Measurements from ENCODE around the gene FGFR1OP2. TPM values are rescaled to one million over a fixed set of nuclear protein-coding genes. Genes with fewer than 3 reads are reported as not detected.

The FGFR1OP2 gene
- total RNA-seq, 4 donors from 2014 or later, result 63.8 to 114 (median 87.0) TPM

DNA sequence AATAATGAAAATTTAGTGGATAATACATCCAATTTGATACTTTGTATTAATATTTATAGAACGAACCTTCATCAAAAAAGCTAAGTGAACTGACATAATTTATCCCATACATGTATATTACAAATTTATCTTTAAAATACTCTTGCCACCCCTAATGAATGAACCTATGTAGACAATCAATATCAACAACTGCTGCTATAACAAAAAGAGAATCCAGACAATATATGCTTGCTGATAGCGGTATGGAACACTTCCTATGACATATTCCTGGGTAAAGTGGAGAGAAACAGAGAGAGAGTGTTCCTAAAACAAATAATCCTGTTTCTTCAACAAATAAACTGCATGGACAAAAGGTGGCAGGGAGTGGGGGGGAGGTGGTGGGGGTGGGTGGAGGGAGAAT lies 44.6 kb downstream of the FGFR1OP2 start:
- TF ChIP-seq, protein P1, sequence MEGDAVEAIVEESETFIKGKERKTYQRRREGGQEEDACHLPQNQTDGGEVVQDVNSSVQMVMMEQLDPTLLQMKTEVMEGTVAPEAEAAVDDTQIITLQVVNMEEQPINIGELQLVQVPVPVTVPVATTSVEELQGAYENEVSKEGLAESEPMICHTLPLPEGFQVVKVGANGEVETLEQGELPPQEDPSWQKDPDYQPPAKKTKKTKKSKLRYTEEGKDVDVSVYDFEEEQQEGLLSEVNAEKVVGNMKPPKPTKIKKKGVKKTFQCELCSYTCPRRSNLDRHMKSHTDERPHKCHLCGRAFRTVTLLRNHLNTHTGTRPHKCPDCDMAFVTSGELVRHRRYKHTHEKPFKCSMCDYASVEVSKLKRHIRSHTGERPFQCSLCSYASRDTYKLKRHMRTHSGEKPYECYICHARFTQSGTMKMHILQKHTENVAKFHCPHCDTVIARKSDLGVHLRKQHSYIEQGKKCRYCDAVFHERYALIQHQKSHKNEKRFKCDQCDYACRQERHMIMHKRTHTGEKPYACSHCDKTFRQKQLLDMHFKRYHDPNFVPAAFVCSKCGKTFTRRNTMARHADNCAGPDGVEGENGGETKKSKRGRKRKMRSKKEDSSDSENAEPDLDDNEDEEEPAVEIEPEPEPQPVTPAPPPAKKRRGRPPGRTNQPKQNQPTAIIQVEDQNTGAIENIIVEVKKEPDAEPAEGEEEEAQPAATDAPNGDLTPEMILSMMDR (IDR thresholded peaks at IDR 0.05), result no peak
- ATAC-seq (ENCODE audit: low FRiP score), result no peak
- DNase-seq (ENCODE audit: low spot score), result no peak

DNA sequence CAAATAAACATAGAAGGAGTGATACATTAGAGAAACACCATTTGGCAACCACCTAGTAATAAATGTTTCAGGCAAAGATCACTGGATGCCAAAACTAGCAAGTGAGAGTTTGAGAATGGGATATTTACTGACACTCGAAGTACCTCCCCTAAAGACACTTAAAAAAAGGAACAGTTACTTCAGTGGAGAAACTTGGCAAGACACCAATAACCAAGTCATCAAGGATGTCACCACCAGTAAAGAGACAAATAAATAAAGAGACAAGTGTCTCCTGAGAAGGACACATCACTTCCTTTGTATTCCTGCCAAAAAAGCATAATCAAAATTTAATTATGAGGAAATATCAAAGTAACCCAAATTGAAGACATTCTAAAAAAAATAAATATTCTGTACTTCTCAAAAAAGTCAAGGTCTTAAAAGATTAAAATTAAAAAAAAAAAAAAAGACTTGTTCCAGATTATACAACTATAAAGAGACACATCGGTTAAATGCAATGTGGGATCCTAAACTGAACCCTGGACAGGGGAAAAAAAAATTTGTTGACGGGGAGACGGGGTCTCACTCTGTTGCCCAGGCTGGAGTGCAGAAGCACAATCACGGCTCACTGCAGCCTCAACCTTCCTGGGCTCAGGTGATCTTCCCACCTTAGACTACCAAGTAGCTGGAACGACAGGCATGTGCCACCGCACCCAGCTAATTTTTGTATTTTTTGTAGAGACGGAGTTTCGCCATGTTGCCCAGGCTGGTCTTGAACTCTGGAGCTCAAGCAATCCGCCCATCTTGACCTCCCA lies 49.6 kb downstream of the FGFR1OP2 start:
- no peak for ATAC-seq (ENCODE audit: low FRiP score)
- no peak for DNase-seq (ENCODE audit: low spot score)
- TF ChIP-seq, protein P1 (IDR thresholded peaks at IDR 0.05), result no peak

DNA sequence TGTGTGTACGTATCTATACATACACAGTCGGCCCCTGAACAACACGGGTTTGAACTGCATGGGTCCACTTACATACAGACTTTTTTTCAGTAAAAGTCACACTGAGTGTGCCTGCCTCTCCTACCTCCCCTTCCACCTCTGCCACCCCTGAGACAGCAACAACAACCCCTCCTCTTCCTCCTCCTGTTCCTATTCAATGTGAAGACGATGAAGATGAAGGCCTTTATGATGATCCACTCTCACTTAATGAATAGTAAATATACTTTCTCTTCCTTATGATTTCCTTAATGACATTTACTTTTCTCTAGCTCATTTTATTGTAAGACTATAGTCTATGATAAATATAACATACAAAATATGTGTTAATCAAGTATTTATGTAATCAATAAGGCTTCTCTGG lies 50.4 kb downstream of the FGFR1OP2 start:
- ATAC-seq (ENCODE audit: low FRiP score), result no peak
- DNase-seq (ENCODE audit: low spot score), result no peak
- TF ChIP-seq, protein P1 (IDR thresholded peaks at IDR 0.05), result no peak

DNA sequence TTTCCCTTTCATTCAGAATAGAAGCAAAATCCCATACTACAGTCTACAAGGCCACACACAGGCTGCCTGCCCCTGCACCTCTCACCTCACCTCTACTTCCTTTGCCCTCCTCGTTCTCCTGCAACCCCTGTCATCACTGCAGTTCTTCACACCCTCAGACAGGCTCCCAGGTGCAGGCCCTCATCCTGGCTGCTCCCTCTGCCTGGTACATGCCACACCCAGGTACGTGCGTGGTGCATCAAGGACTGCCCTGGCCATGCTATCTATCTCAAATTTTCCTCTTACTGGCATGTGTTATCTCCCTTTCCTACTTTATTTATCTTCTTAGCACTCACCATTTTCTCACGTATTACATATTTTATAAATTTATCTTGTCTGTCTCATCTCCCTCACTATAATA lies 51.6 kb downstream of the FGFR1OP2 start:
- DNase-seq (ENCODE audit: low spot score), result no peak
- TF ChIP-seq, protein P1 (IDR thresholded peaks at IDR 0.05), result no peak
- ATAC-seq (ENCODE audit: low FRiP score), result no peak

DNA sequence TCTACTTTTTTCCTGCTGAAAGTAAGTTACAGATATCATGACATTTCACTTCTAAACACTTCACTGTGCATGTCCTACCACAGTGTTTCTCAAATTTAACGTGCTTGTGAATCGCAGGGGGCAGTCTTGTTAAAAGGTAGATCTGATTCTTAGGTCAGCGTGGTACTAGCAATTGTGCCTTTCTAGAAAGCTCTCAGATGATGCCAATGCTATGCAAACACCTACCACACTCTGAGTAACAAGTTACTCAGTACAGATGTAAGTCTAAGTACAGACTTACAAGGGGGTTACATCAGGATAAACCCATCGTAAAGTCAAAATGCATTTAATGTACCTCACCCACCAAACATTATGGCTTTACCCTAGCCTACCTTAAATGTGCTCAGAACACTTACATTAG lies 53.6 kb downstream of the FGFR1OP2 start:
- no peak for ATAC-seq (ENCODE audit: low FRiP score)
- DNase-seq (ENCODE audit: low spot score), result no peak
- TF ChIP-seq, protein P1 (IDR thresholded peaks at IDR 0.05), result no peak

DNA sequence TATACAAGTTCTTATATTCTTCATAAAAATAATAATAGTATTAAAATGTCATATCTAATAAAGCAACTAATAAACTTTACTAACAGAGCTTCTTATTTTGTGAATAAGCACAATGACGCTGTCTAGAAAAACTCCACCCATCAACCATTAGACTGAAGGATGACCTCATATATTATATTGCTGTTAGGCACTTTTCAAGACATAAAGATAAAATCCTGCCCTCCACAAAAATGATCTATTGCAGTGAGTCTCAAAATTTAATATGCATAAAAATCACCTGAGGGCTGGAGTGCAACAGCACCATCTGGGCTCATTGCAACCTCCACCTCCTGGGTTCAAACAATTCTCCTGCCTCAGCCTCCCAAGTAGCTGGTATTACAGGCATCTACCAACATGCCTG lies 55.8 kb downstream of the FGFR1OP2 start:
- ATAC-seq (ENCODE audit: low FRiP score), result no peak
- no peak for DNase-seq (ENCODE audit: low spot score)
- TF ChIP-seq, protein P1 (IDR thresholded peaks at IDR 0.05), result no peak

DNA sequence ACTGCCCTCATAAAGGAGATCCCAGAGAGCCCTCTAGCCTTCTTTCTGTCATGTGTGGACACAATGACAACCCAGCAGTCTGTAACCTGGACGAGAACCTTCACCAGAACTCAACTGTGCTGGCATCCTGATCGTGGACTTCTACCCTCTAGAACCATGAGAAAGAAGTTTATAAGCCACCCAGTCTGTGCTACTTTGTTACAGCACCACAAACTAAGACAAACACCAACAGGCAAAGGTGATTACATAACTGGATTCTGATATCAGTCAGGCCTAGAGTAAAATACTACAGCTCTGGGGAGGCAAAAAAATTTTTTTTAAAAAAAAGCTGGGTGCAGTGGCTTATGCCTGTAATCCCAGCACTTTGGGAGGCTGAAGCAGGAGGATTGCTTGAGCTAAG lies 57.4 kb downstream of the FGFR1OP2 start:
- TF ChIP-seq, protein P1 (IDR thresholded peaks at IDR 0.05), result no peak
- ATAC-seq (ENCODE audit: low FRiP score) (no peak), DNase-seq (ENCODE audit: low spot score) (no peak)
